HG03066 (cell line): ENCODE results near the gene KDM4B.
"Not testable (repeated sequence)": the region's sequence is repeated elsewhere in the genome, so short reads cannot be mapped to it uniquely, and the experiment has no call there.

Experiments used
- ATAC-seq: cut with Tn5 transposase; IDR thresholded peaks from one replicate; pipeline ENCODE4 v1.9.1; 2021; ENCODE audit warnings: low read depth; ENCODE audit not compliant: unreplicated experiment

The KDM4B gene

GRCh38 chr19:5155586-5156210 is 186.8 kb downstream of the KDM4B start:
- ATAC-seq, result no peak

- no peak for ATAC-seq
Observed at GRCh38 chr19:5156231-5156986, 187.5 kb downstream of the KDM4B start.

- ATAC-seq, result no peak
Observed at GRCh38 chr19:5157186-5157585, 188.3 kb downstream of the KDM4B start.

GRCh38 chr19:5158549-5159134 is 189.7 kb downstream of the KDM4B start:
- ATAC-seq, result not testable (repeated sequence)

- not testable (repeated sequence) for ATAC-seq
Observed at GRCh38 chr19:5160158-5160795, 191.4 kb downstream of the KDM4B start.

- ATAC-seq, result not testable (repeated sequence)
Observed at GRCh38 chr19:5164845-5165696, 196.2 kb downstream of the KDM4B start.

- ATAC-seq, result no peak
Observed at GRCh38 chr19:5165697-5166019, 196.7 kb downstream of the KDM4B start.

- no peak for ATAC-seq
Observed at GRCh38 chr19:5166262-5166661, 197.3 kb downstream of the KDM4B start.

GRCh38 chr19:5170329-5170745 is 201.4 kb downstream of the KDM4B start:
- no peak for ATAC-seq

GRCh38 chr19:5171711-5172110 is 202.8 kb downstream of the KDM4B start:
- ATAC-seq, result no peak

- no peak for ATAC-seq
Observed at GRCh38 chr19:5172859-5173630, 204.1 kb downstream of the KDM4B start.

- no peak for ATAC-seq
Observed at GRCh38 chr19:5173993-5174392, 205.1 kb downstream of the KDM4B start.

- no peak for ATAC-seq
Observed at GRCh38 chr19:5177745-5178450, 209.0 kb downstream of the KDM4B start.

GRCh38 chr19:5178841-5179240 is 209.9 kb downstream of the KDM4B start:
- ATAC-seq, result no peak

- ATAC-seq, result no peak
Observed at GRCh38 chr19:5179256-5179655, 210.3 kb downstream of the KDM4B start.

- ATAC-seq, result no peak
Observed at GRCh38 chr19:5181329-5181728, 212.4 kb downstream of the KDM4B start.

- ATAC-seq, result no peak
Observed at GRCh38 chr19:5182751-5183150, 213.8 kb downstream of the KDM4B start.

GRCh38 chr19:5183616-5184015 is 214.7 kb downstream of the KDM4B start:
- no peak for ATAC-seq

- ATAC-seq, result no peak
Observed at GRCh38 chr19:5184930-5185329, 216.0 kb downstream of the KDM4B start.
